NCI-H1048 (cell line): Measurements from ENCODE around the gene DOK7.

Source experiments
- DNase-seq: peaks from one replicate; lab custom pipeline; 2025; lab: John Stamatoyannopoulos, UW

DOK7 gene

DNA sequence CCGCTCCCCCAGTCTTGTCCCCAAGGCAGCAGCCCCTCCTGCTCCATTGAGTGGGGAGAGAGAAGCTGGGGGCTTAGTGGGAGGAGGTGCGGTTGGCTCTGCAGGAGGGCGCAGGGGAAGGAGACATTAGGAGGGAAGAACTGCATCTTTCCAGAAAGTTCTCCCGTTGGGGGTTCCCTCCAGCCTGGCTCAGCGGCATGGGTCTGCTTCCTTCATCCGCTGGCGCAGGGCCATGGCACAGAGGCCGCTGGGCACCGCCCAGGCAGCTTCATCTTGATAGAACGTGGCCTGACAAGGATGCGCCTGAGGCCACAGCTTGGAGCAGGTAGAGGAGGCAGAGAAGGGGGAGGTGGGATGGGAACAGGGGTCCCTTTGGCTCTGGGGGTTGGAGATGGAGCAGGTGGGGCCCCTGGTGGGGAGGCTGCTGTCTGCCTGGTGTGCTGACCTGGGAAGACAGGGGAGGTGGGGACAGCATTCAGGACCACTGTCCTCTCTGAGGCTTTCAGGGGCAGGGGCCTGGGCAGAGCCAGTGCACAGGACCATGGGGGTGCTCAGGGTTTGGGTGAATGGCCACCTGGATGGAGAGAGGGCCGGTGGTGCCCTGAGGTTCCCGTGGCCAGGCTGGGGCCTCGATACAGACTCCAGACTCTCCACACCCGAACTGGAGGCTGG lies 12.1 kb downstream of the DOK7 start:
- DNase-seq: no peak

DNA sequence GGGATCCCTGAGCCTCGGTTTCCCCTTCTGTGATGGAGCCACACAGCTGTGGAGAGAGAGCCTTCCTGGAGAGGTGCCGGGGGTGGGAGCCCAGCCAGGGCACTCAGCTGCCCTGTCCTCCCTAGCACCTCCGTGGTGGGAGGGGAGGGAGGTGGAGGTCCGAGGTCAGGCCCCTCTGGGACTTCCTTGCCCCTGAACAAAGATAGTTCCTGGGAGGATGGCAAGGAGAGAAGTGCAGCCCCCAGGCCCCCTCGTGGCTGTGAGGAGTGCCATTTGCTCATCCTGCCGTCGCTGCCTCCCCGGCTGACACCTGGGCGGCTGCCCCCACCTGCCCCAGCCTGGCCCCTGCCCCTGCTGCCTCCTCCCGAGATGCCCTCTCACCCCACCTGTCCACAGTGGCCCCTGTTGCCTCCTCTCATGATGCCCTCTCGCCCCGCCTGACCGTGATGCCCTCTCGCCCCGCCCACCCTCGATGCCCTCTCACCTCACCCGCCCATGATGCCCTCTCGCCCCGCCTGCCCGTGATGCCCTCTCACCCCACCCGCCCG lies 12.7 kb downstream of the DOK7 start:
- DNase-seq: no peak

DNA sequence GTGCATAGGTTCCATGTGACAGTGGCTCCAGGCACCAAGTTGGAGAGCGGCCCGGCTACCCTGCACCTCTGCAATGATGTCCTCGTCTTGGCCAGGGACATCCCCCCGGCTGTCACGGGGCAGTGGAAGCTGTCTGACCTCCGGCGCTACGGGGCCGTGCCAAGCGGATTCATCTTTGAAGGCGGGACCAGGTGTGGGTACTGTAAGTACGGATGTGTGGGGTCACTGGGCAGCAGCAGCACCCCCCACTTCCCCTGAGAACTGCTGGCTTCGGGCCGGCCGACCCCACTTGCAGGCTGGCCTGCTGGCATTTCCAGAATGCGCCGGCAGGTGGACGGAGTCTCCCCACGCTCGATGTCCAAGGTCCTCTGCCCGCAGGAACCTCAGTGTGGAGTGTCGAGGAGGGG lies 13.2 kb downstream of the DOK7 start:
- DNase-seq: no peak

- DNase-seq: no peak
These were observed 14.0 kb downstream of the DOK7 start for GRCh38 chr4:3476936-3477749.

- no peak for DNase-seq
These were observed 14.8 kb downstream of the DOK7 start for GRCh38 chr4:3477750-3478430.

- no peak for DNase-seq
These were observed 15.6 kb downstream of the DOK7 start for GRCh38 chr4:3478446-3479357.

DNA sequence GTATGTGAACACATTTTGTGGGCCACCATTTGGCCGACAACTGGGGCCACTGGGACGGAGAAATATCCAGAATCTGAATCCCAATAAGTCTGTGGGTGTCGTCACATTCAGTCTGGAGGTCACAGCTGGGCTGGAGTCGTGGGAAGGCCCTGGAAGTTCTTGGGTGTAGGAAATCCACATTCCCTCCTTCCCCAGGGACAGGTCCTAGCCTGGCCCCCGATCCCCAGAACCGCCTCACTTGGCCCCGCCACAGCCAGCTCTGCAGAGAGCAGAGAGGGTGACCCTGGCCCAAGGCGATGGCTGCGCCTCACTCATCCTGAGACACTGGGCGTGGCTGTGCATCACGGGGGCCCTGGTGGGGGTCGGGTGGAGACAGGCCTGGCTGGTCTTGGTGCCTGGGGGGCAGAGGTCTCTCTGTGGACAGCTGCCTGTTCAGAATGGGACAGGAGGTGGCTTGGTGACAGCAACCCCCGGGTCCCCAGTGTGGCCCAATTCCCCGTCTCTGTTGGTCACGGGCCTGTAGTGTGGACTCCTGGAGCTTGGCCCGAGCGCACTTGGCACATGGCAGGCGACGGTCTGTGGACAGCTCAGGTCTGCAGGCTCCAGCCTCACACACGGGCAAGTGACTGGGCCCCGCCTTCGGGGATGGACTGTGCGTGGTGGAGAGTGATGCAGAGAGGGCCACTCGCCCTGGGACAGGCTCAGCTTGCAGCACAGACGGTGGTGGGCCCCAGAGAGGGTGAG lies 16.4 kb downstream of the DOK7 start:
- DNase-seq: no peak

DNA sequence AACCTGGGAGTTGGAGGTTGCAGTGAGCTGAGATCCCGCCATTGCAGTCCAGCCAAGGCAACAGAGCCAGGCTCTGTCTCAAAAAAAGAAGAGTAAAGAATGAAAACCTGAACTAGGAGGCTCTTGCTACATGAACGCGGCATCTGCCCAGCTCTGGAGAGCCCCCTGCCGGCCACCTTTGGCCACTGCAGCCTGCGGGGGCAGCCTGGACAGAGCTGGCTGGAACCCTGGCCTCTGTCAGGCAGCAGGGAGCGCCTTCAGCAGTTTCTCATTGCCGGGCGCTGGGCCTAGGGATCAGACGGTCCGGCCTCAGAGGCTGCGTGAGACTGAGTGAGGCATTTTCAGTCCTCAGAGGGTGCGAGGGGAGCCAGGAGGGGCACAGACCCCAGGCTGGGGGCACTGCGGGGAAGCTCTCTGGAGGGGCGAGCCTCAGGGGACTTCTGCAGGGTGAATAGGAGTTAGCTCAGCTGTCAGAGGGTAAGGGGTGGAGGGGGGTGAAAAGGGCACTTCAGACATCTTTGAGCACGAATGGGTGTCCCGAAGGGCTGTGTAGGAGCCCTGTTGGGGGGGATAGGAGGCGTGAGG lies 17.5 kb downstream of the DOK7 start:
- DNase-seq: no peak

GRCh38 chr4:3481113-3481531 lies 18.0 kb downstream of the DOK7 start:
- DNase-seq: no peak

- DNase-seq: no peak
These were observed 18.8 kb downstream of the DOK7 start for GRCh38 chr4:3481783-3482393.

DNA sequence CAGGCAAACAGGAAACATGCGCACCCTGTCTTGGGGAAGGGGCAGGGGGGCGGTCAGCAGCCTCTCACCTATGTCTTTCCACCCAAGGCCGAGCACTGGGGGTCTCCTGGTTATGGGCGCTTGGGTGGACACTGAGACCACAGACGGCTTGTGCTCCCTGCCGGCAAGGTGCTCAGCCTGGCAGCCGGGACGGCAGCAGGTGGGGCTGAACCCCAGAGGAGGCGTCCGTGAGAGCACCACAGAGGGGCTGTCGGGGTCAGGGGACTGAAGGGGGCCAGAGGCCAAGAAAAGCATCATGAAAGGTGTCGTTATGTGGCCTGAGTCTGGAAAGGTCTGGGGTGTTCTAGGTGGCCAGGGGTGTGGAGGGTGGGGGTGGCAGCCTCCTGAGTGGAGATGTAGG lies 19.6 kb downstream of the DOK7 start:
- DNase-seq: no peak

- no peak for DNase-seq
These were observed 20.4 kb downstream of the DOK7 start for GRCh38 chr4:3483471-3483921.

DNA sequence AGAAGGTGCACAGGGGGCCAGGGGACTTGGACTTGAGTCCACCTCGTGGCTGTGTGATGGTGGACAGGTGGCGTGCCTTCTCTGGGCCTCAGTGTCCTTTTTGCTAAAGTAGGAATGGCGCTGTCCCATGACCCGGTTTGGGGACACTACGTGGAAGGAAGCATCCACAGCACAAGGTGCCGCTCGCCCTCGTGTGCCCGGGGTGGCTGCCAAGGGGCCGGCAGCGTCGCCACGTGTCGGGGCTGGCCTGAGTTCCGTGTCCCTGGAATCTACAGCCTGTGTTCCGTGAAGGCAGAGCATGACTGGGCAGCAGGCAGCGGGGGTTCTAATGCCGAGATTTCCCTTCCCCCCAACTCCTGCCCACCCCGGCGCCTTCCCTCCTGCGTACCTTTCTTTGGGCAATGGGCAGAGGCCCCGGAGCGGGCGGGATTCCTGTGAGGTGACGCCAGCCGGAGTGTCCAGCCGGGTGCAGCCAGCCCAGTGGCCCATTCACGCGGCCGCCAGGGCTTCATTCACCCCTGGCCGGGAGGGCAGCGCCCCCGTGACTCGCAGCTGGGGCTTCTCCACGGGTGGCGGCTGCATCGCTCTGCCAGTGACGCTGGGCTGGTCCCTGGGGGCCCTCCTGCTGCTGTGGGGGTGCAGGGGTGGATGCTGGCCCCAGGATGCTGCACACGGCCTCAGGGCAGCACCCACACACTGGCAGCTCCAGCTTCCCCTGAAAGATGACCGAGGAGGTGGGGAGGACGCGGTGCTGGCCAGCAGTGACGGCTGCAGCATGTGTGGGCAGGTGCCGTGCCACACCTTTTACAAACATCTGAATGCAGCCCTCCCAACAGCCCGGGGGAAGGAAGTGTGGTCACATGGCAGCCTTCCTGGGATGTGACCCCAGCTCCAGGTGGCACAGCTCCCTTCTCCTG lies 21.2 kb downstream of the DOK7 start:
- DNase-seq: no peak

DNA sequence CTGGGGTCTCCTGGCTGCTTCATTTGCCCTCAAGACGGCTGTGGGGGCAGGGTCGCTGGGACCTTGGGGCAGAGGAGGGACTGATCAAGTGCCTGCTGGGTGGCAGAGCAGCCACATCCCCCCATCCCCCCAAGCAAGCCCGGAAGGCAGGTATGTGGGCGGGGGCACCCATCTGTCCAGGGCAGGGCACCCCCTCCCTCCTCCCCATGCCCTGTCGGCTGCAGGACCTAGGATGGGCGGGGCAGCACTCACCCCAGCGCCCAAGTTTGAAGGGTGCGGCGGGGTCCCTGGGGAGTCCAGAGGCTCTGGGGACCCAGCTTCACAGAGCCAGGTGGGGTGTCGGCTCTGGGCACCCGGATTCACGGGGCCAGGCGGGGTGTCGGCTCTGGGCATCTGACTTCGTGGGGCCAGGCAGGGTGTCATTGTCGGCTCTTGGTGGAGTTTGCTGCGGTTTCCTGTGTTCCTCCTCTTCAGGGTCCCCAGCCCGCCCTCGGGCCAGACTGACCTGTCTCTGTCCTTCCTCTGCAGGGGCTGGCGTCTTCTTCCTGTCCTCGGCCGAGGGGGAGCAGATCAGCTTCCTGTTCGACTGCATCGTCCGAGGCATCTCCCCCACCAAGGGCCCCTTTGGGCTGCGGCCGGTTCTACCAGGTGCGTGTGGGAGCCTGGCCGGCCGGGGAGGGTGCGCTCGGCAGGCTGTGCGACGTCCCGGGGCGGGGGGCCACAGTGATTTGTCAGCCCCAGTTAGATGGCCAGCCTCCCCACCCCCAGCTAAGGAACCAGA lies 22.1 kb downstream of the DOK7 start:
- no peak for DNase-seq

DNA sequence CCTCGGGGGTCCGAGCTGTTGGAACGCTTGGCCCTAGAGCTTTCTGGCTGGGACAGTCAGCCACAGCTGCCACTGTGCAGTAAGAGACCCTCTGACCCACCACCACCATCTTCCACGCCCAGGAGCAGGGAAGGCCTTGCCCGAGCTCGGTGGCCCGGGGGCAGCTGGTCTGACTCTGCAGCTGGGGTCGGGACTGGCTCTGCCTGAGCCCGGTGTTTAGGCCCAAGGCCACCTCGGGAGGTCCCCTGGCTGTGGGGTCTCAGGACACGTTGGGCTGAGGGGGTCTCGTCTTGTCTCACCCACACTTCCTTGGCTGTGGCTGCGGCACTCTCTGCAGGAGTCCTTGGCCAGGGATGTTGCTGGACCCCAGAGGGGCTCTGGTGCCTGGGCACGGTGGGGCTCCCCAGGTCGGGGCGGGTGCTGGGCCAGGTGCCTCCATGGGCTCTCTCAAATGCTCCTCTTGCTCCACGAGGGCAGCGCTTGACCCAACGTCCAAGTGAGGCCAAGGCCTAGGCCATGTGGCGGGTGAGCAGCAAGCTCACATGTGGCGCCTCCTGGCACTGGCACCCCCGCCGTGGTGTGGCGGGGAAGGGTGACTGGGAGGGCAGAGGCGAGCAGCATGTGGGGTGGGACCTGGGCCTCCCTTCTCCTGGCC lies 22.9 kb downstream of the DOK7 start:
- no peak for DNase-seq

- no peak for DNase-seq
These were observed 23.7 kb downstream of the DOK7 start for GRCh38 chr4:3486541-3487540.
